GM18498 (cell line): ENCODE data around the gene TAF11L2.
"Not testable (repeated sequence)": the region's sequence is repeated elsewhere in the genome, so short reads cannot be mapped to it uniquely, and the experiment has no call there.

Source experiments
- ATAC-seq: cut with Tn5 transposase; IDR thresholded peaks from one replicate; pipeline ENCODE4 v1.9.1; 2021; ENCODE audit warnings: mild to moderate bottlenecking, moderate library complexity; ENCODE audit not compliant: unreplicated experiment

Gene TAF11L2

DNA sequence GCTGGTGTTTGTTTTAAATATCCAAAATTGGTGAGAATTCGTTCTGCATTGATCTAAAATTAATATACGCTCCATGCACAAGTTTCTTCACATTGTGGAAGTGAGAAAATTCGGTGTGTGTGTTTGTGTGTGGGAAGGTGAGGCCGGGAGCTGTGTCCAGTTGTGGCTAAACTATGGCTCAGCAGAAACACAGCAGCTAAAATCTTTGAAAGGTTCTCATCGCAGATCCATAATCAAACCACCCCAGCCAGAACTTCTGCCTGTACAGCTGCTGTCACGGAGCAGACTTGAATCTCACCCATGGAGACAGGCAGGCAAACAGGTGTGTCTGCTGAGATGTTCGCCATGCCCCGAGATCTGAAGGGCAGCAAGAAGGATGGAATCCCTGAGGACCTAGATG, at the start of gene TAF11L2:
TSS of gene TAF11L2 (plus strand) at position 301 of the 400 bp plus-strand sequence.
- ATAC-seq: not testable (repeated sequence)

- ATAC-seq: no peak
Observed at GRCh38 chr5:17448877-17449276, 49.2 kb upstream of the TAF11L2 start.

GRCh38 chr5:17452936-17453335, 45.1 kb upstream of the TAF11L2 start:
- no peak for ATAC-seq

GRCh38 chr5:17455942-17456341, 42.1 kb upstream of the TAF11L2 start:
- no peak for ATAC-seq

GRCh38 chr5:17461793-17462192, 36.2 kb upstream of the TAF11L2 start:
- ATAC-seq: no peak

DNA sequence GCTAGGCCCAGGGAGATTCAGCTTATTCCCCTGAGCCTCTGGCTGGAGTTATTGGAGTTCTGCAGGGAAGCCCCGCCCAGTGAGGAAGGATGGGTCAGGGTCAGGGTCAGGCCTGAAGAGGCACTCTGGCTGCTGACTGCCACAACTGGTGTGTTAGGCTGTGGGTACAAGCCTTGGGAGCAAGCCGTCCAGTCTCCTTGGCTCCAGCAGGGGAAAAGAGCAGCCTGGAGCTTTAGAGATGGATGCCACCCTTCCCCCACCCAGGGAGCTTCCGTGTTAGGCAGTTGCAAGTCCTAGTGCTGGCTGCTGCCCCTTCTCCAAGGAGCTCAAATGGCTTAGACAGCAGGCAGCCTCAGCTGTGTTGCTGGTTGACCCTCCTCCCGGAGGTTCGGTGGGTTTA, 34.4 kb upstream of the TAF11L2 start:
- no peak for ATAC-seq

DNA sequence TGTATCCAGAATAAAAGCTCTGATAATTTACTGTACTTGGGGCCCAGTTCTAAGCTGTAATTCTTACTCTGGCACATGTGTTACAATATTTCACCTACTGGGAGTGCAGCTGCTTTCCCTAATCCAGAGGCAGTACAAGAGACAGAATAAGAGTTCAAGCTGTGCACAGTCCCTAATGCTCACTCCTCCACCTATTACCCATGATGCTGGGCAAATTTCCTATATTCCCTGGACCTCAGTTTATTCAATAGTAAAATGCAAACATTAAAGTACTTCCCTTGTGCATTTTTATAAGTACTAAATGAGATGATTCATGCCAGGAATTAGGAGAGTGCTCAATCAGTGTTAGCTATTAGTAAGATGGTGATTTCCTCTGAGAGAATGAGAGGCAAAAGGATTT, 28.0 kb upstream of the TAF11L2 start:
- no peak for ATAC-seq

GRCh38 chr5:17475064-17475463, 23.0 kb upstream of the TAF11L2 start:
- ATAC-seq: not testable (repeated sequence)

- no peak for ATAC-seq
Observed at GRCh38 chr5:17477043-17477442, 21.0 kb upstream of the TAF11L2 start.

DNA sequence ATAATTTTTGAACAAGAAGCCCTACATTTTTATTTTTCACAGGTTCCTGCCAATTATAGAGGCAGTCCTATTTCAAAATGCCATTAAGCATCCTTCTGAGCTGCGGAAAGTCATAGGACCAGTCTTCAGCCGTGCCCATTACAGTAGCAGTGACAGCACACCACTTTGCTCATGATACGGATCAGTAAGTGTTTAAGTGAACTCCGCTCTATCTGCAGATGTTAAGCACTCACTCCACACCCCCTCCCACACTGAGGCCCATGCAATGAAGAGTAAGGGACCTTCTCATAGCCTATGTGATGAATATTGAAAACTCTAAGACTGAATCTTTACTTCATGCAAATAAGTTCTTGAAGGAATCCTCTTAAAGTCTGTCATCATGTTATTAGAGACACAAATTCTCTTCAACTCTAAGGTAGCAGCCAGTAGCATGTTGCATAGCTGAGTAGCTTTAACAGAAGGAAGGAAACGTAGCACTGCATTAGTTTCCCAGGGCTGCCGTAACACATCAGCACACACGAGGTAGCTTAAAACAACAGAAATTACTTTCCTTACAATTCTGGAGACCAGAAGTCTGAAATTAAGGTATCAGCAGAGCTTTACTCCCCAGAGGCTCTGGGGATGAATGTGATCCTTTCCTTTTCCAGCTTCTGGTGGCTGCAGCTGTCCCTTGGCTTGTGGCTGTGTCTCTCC, 20.3 kb upstream of the TAF11L2 start:
- ATAC-seq: no peak

DNA sequence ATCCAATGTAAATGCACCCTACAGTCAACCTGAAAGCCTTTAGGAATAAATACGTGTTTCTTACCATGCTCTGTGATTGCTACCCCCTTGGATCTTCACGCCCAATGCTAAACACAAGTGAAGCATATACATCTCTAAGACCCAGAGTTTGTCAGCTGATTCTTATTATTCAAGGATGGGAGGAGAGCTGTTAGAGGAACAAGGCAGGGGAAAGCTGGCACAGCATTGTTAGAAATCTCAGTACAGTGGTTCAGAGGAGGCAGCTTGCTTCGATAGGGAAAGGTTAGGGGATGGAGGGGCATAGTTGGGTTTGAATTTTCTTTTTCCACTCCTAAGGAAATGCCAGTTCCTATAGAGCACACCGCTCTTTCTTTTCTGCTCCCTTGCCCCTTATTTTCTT, 16.7 kb upstream of the TAF11L2 start:
- no peak for ATAC-seq

DNA sequence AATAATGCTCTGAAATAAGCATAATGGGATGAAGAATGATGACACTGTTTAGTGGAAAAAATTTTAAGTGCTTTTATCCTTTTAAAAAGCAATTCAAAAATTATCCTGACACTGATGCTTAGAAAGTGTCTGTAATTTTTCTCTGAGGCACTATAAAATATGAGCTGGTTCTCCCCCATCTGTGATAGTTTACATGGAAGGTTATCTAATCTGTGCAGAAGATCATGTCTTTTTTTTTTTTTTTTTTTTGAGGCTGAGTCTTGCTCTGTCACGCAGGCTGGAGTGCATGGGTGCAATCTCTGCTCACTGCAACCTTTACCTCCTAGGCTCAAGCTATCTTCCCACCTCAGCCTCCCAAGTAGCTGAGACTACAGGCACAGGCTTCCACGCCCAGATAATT, 15.2 kb upstream of the TAF11L2 start:
- no peak for ATAC-seq

DNA sequence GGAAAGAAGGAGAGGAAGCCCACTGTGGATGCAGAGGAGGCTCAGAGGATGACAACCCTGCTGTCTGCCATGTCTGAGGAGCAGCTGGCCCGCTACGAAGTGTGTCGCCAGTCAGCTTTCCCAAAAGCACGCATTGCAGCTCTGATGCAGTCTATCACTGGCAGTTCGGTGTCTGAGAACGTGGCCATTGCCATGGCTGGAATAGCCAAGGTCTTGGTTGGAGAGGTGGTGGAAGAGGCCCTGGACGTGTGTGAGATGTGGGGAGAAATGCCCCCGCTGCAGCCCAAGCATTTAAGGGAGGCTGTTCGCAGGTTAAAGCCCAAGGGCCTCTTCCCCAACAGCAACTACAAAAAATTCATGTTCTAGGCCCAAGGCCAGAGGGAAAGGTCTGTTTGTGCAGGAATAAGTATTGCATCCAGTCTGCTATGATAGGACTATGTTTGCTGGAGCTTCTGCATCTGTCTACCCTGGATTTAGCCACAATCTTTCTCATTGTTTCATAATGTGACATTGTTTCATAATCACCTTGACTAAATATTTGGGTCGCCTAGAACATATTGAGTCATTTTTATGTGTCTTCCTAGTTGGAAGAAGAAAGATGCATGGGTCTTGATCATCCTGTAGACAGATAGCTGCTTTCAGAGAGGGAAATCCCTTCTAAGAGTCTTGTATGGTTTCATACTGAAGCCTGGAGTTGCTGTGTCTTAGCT, 11.4 kb upstream of the TAF11L2 start:
- ATAC-seq: not testable (repeated sequence)

- ATAC-seq: no peak
Observed at GRCh38 chr5:17487174-17487512, 10.9 kb upstream of the TAF11L2 start.

DNA sequence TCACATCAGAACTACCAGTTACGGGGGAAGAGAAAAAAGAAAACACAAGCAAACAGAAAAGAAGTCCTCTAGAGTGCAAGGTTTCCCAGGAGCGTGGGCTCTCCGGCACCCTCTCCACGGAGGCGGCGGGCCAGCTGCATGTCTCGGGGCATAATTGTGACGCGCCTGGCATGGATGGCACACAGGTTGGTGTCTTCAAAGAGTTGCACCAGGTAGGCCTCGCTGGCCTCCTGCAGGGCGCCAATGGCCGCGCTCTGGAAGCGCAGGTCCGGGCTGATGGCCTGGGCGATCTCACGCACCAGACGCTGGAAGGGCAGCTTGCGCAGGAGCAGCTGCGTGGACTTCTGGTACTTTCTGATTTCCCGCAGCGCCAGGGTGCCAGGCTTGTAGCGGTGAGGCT, 6.8 kb upstream of the TAF11L2 start:
- not testable (repeated sequence) for ATAC-seq

GRCh38 chr5:17492770-17493169, 5.3 kb upstream of the TAF11L2 start:
- ATAC-seq: no peak

- ATAC-seq: no peak
Observed at GRCh38 chr5:17497446-17497845, 585 bp upstream of the TAF11L2 start.

DNA sequence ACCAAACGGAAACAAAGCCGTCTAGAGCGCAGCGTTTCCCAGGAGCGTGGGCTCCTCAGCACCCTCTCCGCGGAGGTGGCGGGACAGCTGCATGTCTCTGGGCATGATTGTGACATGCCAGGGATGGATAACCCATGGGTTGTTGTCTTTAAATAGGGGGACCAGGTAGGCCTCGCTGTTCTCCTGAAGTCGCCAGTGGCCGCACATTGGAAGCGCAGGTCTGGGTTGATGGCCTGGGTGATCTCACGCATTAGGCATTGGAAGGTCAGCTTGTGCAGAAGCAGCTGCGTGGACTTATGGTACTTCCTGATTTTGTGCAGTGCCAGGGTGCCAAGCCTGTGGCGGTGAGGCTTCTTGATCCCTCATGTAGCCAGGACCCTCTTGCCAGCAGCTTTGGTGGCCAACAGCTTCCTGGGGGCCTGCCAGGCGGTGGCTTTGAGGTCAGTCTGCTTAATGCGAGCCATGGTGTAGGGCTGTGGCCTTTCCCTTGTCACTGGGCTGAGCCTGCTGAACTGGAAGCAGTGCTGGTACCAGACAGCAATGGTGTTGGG, 13.8 kb downstream of the TAF11L2 start:
- ATAC-seq: no peak

GRCh38 chr5:17517526-17517925, 19.5 kb downstream of the TAF11L2 start:
- not testable (repeated sequence) for ATAC-seq

DNA sequence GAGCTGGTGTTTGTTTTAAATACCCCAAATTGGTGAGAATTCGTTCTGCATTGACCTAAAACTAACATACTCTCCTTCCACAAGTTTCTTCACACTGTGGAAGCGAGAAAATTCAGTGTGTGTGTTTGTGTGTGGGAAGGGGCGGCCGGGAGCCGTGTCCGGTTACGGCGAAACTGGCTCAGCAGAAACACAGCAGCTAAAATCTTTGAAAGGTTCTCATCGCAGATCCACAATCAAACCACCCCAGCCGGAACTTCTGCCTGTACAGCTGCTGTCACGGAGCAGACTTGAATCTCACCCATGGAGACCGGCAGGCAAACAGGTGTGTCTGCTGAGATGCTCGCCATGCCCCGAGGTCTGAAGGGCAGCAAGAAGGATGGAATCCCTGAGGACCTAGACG, 20.0 kb downstream of the TAF11L2 start, which contains the start of gene TAF11L3:
TSS of gene TAF11L3 (plus strand) at position 301 of the 400 bp plus-strand sequence.
- not testable (repeated sequence) for ATAC-seq

DNA sequence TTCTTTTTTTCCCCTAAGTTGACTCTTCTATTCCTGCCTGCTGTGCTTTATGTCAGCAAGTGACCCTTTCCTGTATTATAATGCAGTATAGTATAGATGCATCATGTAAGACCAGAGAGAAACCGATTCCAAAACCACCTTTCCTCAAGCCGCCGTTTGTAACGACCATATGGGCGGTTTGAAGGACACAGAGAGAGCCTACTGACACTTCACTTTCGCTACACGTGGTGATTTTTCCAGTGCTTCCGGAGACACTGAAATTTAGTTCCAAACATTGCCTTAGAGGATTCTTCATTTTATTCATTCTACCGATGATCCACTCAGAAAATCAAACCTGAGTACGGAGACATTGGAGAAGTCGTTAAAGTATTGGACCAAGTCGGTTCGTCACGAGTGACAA, 21.5 kb downstream of the TAF11L2 start:
- not testable (repeated sequence) for ATAC-seq

GRCh38 chr5:17521501-17521900, 23.5 kb downstream of the TAF11L2 start, which contains the start of gene TAF11L4:
Gene TAF11L4 (plus strand): TSS chr5:17521801.
- ATAC-seq: not testable (repeated sequence)
